ENCODE data around the gene CD226. TPM values are rescaled to one million over a fixed set of nuclear protein-coding genes. Genes with fewer than 3 reads are reported as not detected.
"Not testable (repeated sequence)": the region's sequence is repeated elsewhere in the genome, so short reads cannot be mapped to it uniquely, and the experiment has no call there.

The CD226 gene
- polyA plus RNA-seq, 1 of the 3 experiments (the other 2 are of a cell fraction) = 0.56 TPM

GRCh38 chr18:69978732-69979715 lies 31.4 kb upstream of the CD226 start:
- Histone ChIP-seq H4K20me1 (ENCODE audit: insufficient read depth) (no peaks in the 10 kb centered on the region), H3K9me3 (no peaks in the 10 kb centered on the region), H3K4me3 (ENCODE audit: low read depth in 2 of 2, low read length in 1 of 2) (no peak overlapping the region), H3K27me3 (ENCODE audit: insufficient read depth) (no peaks in the 10 kb centered on the region), H3F3A (replicated peaks; ENCODE audit: insufficient read depth) (no peaks in the 10 kb centered on the region), H3K4me1 (ENCODE audit: control insufficient read depth in 1 of 2, insufficient read depth in 2 of 2, low read depth in 1 of 2, low read length in 1 of 2) (peaks cover 0 to 6% of the 10 kb centered on the region in 2 experiments; a peak in 2 of 4 replicates), H3K9ac (no peak overlapping the region), H3K9me2 (no peaks in the 10 kb centered on the region), H3K4me2 (no peak overlapping the region), H3K36me3 (replicated peaks in 1 of 2; ENCODE audit: control insufficient read depth in 1 of 2, insufficient read depth in 2 of 2, low read length in 1 of 2) (peaks cover 0 to 3% of the 10 kb centered on the region in 2 experiments), H3K79me2 (ENCODE audit: insufficient read depth) (no peaks in the 10 kb centered on the region), H3K27ac (ENCODE audit: low read depth in 2 of 2, low read length in 1 of 2) (no peak overlapping the region), H2AFZ (ENCODE audit: low read depth) (no peak overlapping the region)
- ChIA-PET POLR2A (no interaction called here), CTCF (no interaction called here)
- no peak for DNase-seq
- TF ChIP-seq FOSL2 (IDR thresholded peaks at IDR 0.05; ENCODE audit: borderline replicate concordance, low read depth) = no peak
- no peak for TF ChIP-seq SIN3A (IDR thresholded peaks at IDR 0.05; ENCODE audit: borderline replicate concordance, low read depth, low read length)
- TF ChIP-seq, protein P1, sequence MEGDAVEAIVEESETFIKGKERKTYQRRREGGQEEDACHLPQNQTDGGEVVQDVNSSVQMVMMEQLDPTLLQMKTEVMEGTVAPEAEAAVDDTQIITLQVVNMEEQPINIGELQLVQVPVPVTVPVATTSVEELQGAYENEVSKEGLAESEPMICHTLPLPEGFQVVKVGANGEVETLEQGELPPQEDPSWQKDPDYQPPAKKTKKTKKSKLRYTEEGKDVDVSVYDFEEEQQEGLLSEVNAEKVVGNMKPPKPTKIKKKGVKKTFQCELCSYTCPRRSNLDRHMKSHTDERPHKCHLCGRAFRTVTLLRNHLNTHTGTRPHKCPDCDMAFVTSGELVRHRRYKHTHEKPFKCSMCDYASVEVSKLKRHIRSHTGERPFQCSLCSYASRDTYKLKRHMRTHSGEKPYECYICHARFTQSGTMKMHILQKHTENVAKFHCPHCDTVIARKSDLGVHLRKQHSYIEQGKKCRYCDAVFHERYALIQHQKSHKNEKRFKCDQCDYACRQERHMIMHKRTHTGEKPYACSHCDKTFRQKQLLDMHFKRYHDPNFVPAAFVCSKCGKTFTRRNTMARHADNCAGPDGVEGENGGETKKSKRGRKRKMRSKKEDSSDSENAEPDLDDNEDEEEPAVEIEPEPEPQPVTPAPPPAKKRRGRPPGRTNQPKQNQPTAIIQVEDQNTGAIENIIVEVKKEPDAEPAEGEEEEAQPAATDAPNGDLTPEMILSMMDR (IDR thresholded peaks at IDR 0.05) = no peak
- no peak for TF ChIP-seq SMC3 (IDR thresholded peaks at IDR 0.05; ENCODE audit: low read depth, low read length)
- TF ChIP-seq TCF12 (IDR thresholded peaks at IDR 0.05) = no peak
- TF ChIP-seq POLR2AphosphoS5 (IDR thresholded peaks at IDR 0.05; ENCODE audit: low read depth, low read length) = no peak
- no peak for TF ChIP-seq TAF1 (IDR thresholded peaks at IDR 0.05; ENCODE audit: borderline replicate concordance, low read depth, low read length)
- no peak for TF ChIP-seq MEF2A (IDR thresholded peaks at IDR 0.05; ENCODE audit: borderline replicate concordance, low read depth)
- no peak for TF ChIP-seq USF2 (IDR thresholded peaks at IDR 0.05; ENCODE audit: borderline replicate concordance, low read depth, low read length)
- TF ChIP-seq YY1 (IDR thresholded peaks at IDR 0.05; ENCODE audit: low read depth) = no peak
- TF ChIP-seq, protein P2, sequence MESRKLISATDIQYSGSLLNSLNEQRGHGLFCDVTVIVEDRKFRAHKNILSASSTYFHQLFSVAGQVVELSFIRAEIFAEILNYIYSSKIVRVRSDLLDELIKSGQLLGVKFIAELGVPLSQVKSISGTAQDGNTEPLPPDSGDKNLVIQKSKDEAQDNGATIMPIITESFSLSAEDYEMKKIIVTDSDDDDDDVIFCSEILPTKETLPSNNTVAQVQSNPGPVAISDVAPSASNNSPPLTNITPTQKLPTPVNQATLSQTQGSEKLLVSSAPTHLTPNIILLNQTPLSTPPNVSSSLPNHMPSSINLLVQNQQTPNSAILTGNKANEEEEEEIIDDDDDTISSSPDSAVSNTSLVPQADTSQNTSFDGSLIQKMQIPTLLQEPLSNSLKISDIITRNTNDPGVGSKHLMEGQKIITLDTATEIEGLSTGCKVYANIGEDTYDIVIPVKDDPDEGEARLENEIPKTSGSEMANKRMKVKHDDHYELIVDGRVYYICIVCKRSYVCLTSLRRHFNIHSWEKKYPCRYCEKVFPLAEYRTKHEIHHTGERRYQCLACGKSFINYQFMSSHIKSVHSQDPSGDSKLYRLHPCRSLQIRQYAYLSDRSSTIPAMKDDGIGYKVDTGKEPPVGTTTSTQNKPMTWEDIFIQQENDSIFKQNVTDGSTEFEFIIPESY (IDR thresholded peaks at IDR 0.05; ENCODE audit: borderline replicate concordance, low read depth) = no peak
- no peak for TF ChIP-seq GATA2 (CRISPR knock-in tag; IDR thresholded peaks at IDR 0.05)
- no peak for TF ChIP-seq CHD2 (IDR thresholded peaks at IDR 0.05; ENCODE audit: low read length, partially characterized antibody)
- no peak for TF ChIP-seq NFIC (IDR thresholded peaks at IDR 0.05; ENCODE audit: borderline replicate concordance)
- no peak for TF ChIP-seq JUND (IDR thresholded peaks at IDR 0.05)
- TF ChIP-seq ELF1 (IDR thresholded peaks at IDR 0.05) = no peak
- no peak for TF ChIP-seq TEAD4 (IDR thresholded peaks at IDR 0.05; ENCODE audit: borderline replicate concordance, insufficient read depth)
- TF ChIP-seq FOXM1 (IDR thresholded peaks at IDR 0.05; ENCODE audit: low read depth) = no peak
- 88% methylated on average over 13 of the region's 13 CpGs for WGBS (ENCODE audit: low lambda C conversion rate)

DNA sequence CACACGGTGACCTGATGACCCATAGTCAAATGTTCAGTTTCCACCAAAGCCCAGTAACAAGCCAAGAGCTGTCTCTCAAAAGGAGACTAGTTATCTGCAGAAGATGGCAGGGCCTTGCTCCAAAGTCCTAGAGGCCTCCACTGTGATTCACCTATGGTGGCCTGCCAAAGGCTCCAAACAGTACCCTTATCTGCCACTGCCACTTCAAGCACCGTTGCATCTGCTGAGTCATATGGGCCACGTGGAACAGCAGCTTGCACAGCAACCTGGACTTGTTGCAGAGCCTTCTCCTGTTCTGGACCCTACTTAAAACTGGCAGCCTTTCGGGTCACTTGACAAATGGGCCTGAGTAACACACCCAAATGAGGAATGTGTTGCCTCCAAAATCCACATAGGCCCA lies 27.6 kb upstream of the CD226 start:
- POLR2A ChIA-PET; H3K79me2 ChIP-seq (ENCODE audit: insufficient read depth); H3K27me3 ChIP-seq (ENCODE audit: insufficient read depth); H3K4me1 ChIP-seq (ENCODE audit: control insufficient read depth in 1 of 2, insufficient read depth in 2 of 2, low read depth in 1 of 2, low read length in 1 of 2); H3K9ac ChIP-seq; H3K27ac ChIP-seq (ENCODE audit: low read depth in 2 of 2, low read length in 1 of 2); H3K9me3 ChIP-seq; H4K20me1 ChIP-seq (ENCODE audit: insufficient read depth); H3F3A ChIP-seq (replicated peaks; ENCODE audit: insufficient read depth); H3K4me2 ChIP-seq; DNase-seq; H3K4me3 ChIP-seq (ENCODE audit: low read depth in 2 of 2, low read length in 1 of 2); CTCF ChIA-PET; H2AFZ ChIP-seq (ENCODE audit: low read depth); H3K9me2 ChIP-seq; H3K36me3 ChIP-seq (replicated peaks in 1 of 2; ENCODE audit: control insufficient read depth in 1 of 2, insufficient read depth in 2 of 2, low read length in 1 of 2): not testable (repeated sequence)
- WGBS (ENCODE audit: low lambda C conversion rate) = 84% methylated on average over 4 of the region's 4 CpGs
